Breast epithelium (tissue), 3 donors: ENCODE results near the gene OTUD4.

Source experiments
- CTCF ChIP-seq, 3 donors: fragments of 450-650 bp; IDR thresholded peaks; one replicate each; pipeline ENCODE4 v1.5.1; 2016 to 2017; ENCODE audit warnings: antibody characterized with exemption in 3 of 3, mild to moderate bottlenecking in 3 of 3, moderate library complexity in 3 of 3
- POLR2A ChIP-seq: fragments of 450-650 bp; IDR thresholded peaks from one replicate; pipeline ENCODE4 v1.6.1; 2016; ENCODE audit warnings: antibody characterized with exemption, mild to moderate bottlenecking, moderate library complexity
- POLR2AphosphoS5 ChIP-seq, 3 donors: sonication (generic); formaldehyde crosslinking; IDR thresholded peaks; one replicate each; pipeline ENCODE4 v1.6.1; 2017; ENCODE audit warnings: antibody characterized with exemption in 3 of 3

- TF ChIP-seq CTCF (IDR thresholded peaks at IDR 0.05) (no peak), POLR2AphosphoS5 (IDR thresholded peaks at IDR 0.05) (no peak), POLR2A (no peak)
These were observed 47.8 kb downstream of the OTUD4 start for GRCh38 chr4:145132511-145133098.
